Activated gamma-delta T cell (primary cell): ENCODE measurements around the gene RALBP1.

Source experiments
- DNase-seq: peaks from one replicate; lab custom pipeline; 2025; lab: John Stamatoyannopoulos, UW

Gene RALBP1

DNA sequence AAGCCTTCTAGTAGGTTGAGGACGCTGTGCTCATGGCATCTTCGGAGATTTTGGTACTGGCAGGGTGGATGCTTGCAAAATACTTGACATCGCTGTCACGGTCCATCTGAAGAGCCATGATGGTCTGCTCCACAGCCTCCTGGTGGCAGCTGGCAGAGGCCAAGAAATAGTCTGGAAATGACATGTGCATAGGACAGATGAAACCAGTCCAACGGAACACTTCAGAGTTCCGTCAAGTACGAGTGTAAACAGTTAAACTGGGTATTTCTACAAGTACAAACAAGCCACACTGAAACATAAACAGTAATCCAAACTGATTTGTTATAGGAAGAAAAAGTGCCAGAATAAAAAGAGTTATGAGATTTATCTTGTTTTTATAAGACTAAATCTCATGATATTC lies 72.5 kb downstream of the RALBP1 start:
- DNase-seq = no peak

GRCh38 chr18:9549405-9549804 lies 74.1 kb downstream of the RALBP1 start:
- DNase-seq = no peak

- no peak for DNase-seq
These were observed 75.1 kb downstream of the RALBP1 start for GRCh38 chr18:9550429-9550828.

DNA sequence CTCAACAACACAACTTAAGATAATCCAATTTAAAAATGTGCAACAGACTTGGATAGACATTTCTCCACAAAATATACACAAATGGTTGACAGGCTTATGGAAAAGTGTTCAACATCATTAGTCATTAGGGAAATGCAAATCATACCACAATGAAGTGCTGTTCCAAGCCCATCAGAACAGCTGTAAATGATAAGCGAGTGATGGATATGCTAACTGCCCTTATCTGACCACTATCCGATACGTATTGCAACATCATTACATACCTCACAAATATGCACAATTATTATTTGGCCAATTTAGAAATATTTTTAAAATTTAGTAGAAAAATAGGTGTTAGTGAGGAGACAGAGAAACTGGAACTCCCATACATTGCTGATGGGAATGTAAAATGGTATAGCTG lies 76.9 kb downstream of the RALBP1 start:
- DNase-seq = no peak

GRCh38 chr18:9552616-9553015 lies 77.3 kb downstream of the RALBP1 start:
- no peak for DNase-seq

- DNase-seq = no peak
These were observed 82.1 kb downstream of the RALBP1 start for GRCh38 chr18:9557250-9557943.

DNA sequence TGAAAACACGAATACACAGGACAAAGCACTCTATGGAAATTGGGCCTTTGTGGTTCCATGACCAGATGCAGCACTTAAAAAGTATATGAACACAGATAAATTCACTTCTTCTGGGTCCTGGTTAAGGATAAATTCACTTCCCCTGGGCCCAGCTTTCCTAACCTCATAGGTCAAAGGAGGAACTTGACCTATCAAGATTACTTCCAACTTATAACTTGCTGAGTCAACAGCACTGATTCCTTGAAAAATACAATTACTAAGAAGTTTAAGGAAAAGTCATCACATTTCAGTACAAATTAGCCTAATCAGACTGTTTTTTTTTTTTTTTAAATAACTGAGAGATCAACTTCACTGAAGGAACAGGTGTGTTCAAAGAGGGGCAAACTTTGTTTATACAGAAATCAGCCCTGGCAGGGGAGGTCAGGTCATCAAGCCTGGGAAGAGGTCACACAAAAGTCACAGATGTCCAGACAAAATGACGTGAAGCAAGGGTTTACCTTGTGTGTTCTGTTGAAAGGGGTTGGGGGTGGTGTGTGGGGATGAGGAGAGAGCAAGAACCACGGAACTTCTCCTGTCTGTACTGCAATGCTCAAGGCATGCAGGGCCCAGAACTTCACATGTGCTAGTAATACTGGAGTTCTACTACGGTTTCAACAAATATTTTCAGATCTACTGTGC lies 83.2 kb downstream of the RALBP1 start:
- no peak for DNase-seq

- no peak for DNase-seq
These were observed 83.9 kb downstream of the RALBP1 start for GRCh38 chr18:9559253-9559652.

DNA sequence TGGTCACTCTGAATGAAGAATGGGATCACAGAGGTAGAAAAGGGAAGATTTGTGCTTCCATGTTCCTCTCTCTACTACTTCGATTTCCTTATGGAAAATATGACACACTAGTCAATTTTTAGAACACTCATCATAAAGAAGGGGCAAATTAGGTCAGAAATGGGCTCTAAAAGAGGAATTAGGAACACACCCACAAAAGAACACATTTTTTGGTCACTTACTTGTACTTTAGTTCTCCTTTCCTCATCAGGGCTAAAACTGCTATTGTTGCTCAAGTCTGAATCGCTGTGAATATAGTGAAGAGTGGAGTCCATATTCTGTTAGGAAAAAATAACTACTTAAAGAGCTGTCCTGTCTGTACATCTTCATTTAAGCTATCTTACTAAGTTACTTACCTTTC lies 86.4 kb downstream of the RALBP1 start:
- DNase-seq = no peak

GRCh38 chr18:9562584-9562983 lies 87.3 kb downstream of the RALBP1 start:
- no peak for DNase-seq

- DNase-seq = no peak
These were observed 88.0 kb downstream of the RALBP1 start for GRCh38 chr18:9563331-9563730.

DNA sequence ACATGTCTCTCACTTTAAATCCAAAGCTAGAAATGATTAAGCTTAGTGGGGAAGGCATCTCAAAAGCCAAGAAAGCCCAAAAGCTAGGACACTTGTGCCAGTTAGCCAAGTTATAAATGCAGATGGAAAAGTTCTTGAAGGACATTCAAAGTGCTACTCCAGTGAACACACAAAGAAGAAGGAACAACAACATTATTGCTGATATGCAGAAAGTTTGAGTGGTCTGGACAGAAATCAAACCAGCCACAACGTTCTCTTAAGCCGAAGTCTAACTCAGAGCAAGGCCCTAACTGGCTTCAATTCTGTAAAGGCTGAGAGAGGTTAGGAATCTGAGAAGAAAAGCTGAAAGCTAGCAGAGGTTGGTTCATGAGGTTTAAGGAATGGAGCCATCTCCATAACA lies 90.1 kb downstream of the RALBP1 start:
- DNase-seq = no peak

- no peak for DNase-seq
These were observed 92.9 kb downstream of the RALBP1 start for GRCh38 chr18:9568186-9568585.

GRCh38 chr18:9569178-9569577 lies 93.9 kb downstream of the RALBP1 start:
- no peak for DNase-seq

GRCh38 chr18:9570255-9570654 lies 94.9 kb downstream of the RALBP1 start:
- no peak for DNase-seq

DNA sequence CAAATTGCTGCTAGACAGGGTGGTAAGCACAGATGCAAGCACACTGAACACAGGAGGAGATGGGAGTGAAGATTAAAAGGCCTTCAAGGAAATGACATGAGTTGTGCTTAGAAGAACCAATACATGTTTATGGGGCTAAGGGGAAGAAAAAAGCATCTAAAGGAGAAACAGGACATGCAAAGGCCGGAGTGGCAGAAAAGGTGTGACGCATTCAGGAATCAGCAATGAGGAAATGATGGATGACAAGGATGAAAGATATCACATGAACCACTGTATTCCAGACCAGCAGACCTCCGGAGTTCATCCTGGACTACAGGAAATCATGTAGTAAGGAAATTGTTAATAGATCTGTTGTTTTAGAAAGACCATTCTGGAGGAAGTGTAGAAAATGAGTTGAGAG lies 96.2 kb downstream of the RALBP1 start:
- DNase-seq = no peak

- DNase-seq = no peak
These were observed 99.3 kb downstream of the RALBP1 start for GRCh38 chr18:9574473-9575115.

- no peak for DNase-seq
These were observed 100.2 kb downstream of the RALBP1 start for GRCh38 chr18:9575558-9575957.

DNA sequence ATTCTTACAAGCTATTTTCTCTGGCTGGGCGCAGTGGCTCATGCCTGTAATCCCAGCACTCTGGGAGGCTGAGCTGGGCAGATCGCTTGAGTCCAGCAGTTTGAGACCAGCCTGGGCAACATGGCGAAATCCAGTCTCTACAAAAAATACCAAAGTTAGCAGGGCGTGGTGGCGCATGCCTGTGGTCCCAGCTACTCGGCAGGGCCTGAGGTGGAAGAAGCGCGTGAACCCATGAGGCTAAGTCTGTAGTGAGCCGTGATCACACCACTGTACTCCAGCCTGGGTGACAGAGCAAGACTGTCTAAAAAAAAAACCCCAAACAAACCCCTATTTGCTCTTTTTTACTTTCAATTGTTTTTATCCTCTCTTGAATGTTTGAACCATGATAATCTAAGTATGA lies 102.0 kb downstream of the RALBP1 start:
- DNase-seq = no peak

DNA sequence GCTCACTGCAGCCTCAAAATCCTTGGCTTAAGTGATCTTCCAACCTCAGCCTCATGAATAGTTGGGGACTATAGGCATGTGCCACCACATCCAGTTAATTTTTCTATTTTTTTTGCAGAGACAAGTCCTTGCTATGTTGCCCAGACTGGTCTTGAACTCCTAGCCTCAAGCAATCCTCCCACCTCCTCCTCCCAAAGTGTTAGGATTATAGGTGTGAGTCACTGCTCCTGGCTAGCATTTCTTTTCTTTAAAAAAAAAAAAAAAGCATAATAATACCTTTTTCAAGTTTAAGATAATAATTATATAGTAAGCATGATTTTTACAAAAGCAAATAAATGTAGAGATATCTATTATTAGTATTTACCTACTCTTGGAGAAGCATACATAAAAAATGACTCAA lies 103.0 kb downstream of the RALBP1 start:
- DNase-seq = no peak

DNA sequence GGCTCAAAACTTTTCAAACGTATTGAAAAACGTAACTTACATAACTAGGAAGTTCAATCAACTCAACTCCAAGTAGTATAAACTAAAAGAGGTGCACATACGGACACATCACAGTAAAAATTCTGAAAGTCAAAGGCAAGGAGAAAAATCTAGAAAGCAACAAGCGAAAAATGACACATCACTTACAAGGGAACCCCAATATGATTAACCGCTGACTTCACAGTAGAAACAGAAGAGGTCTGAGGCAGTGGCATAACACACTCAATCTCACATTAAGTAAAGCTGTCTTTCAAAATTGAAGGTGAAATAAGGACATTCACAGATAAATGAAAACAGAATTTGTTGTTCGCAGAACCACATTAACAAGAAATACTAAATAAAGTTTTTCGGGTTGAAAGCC lies 106.4 kb downstream of the RALBP1 start:
- DNase-seq = no peak

DNA sequence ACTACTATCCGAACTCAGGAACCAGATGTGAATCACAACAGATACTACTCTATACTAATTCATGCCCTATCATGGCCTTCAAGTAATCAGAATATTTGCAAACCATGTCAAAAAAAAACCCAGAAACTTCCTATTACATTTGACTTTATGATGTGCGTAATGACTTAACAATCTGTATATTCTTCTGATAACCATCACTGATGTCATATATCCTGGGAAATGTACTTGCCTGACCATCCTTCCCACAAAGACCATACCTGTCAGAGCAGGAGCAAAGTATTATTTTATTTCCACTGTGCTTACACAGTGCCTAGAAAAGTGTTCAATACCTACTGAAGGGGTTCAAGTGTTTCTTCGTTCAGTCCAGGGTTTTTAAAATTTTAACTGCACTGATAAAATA lies 111.5 kb downstream of the RALBP1 start:
- no peak for DNase-seq
